ENCODE results near the gene UBAP1.

GRCh38 chr9:34169125-34169524, 9.7 kb upstream of the UBAP1 start:
- TF ChIP-seq REST (IDR thresholded peaks at IDR 0.05; ENCODE audit: borderline replicate concordance) (no peak), REST (CRISPR knock-in tag; IDR thresholded peaks at IDR 0.05; ENCODE audit: low read depth) (no peak), POLR2A (conservative IDR thresholded peaks at IDR 0.05) (no peak), ZNF41 (CRISPR knock-in tag; conservative IDR thresholded peaks at IDR 0.05) (no peak), PHF8 (IDR thresholded peaks at IDR 0.05; ENCODE audit: borderline replicate concordance, low read length) (no peak), ZBTB40 (IDR thresholded peaks at IDR 0.05) (no peak), ZBTB40 (CRISPR knock-in tag; IDR thresholded peaks at IDR 0.05) (no peak), GABPB1 (CRISPR knock-in tag; IDR thresholded peaks at IDR 0.05) (no peak), MAFK (IDR thresholded peaks at IDR 0.05; ENCODE audit: low read length) (no peak), CTCF (IDR thresholded peaks at IDR 0.05 in 2 of 3, conservative IDR thresholded peaks at IDR 0.05 in 1 of 3; ENCODE audit: insufficient read depth in 2 of 3, low read depth in 1 of 3, low read length in 3 of 3) (no peak), ZKSCAN1 (IDR thresholded peaks at IDR 0.05; ENCODE audit: low read depth, low read length) (no peak), CHD4 (IDR thresholded peaks at IDR 0.05; ENCODE audit: insufficient read depth, insufficient replicate concordance, low read depth, low read length, poor library complexity, severe bottlenecking) (no peak), BHLHE40 (IDR thresholded peaks at IDR 0.05; ENCODE audit: low read length) (no peak), ZFX (CRISPR knock-in tag; IDR thresholded peaks at IDR 0.05) (no peak)
